HepG2 (cell line): ENCODE data around the gene NTN3. TPM values are rescaled to one million over a fixed set of nuclear protein-coding genes. Genes with fewer than 3 reads are reported as not detected.

Source experiments
- ATAC-seq: fragments of 200-7000 bp; cut with Tn5 transposase; 3 replicates; pipeline ENCODE4 v1.9.1; 2020; ENCODE audit warnings: mild to moderate bottlenecking, moderate library complexity
- Bru-seq: library from RNA; stranded (reverse); fragments of 400-500 nt; gene quantifications from one replicate; lab custom pipeline; 2021; lab: Mats Ljungman, UMichigan
- BruChase-seq, 2 experiments: library from RNA; stranded (reverse); fragments of 400-500 nt; gene quantifications; one replicate each; lab custom pipeline; 2021; lab: Mats Ljungman, UMichigan
- BruUV-seq: library from RNA; stranded (reverse); fragments of 400-500 nt; replicated peaks from 2 replicates; lab custom pipeline; 2021; lab: Mats Ljungman, UMichigan
- CTCF ChIA-PET: fragments of 300-600 bp; formaldehyde crosslinking; extraction: SDS; loops from one replicate; lab custom pipeline; 2021; ENCODE audit warnings: low total read pairs, inconsistent platforms, low intra/inter-chr PET ratio; lab: Yijun Ruan, JAX
- POLR2A ChIA-PET: fragments of 350-600 bp; sonication (Branson Sonifier 250); formaldehyde crosslinking; loops from one replicate; lab custom pipeline; 2020; ENCODE audit warnings: antibody characterized with exemption, inconsistent platforms; lab: Yijun Ruan, JAX
- DNase-seq: peaks from one replicate; pipeline ENCODE4 v3.0.0-alpha.2; 2015; ENCODE audit warnings: low spot score
- FAIRE-seq: peaks from 3 replicates; lab custom pipeline; 2011; peaks lifted over from hg19 to GRCh38; lab: Jason Lieb, UNC
- H2AFZ ChIP-seq: one replicate; pipeline ENCODE4 v1.6.1; 2011; ENCODE audit warnings: low read length, inconsistent platforms
- H3K27ac ChIP-seq: fragments of 300-600 bp; 3 replicates; pipeline ENCODE4 v1.8.0; 2011; ENCODE audit warnings: mixed run types, mild to moderate bottlenecking, mixed read lengths, low read length, inconsistent platforms; ENCODE audit not compliant: insufficient read depth; ENCODE audit errors: extremely low read length
- H3K27me3 ChIP-seq, 2 experiments: fragments of 200-600 bp in 1 of 2; 2 replicates in 1 of 2; 3 replicates in 1 of 2; pipeline versions ENCODE4 v1.6.0 to v1.8.0; 2011; ENCODE audit warnings: low read length in 2 of 2, mild to moderate bottlenecking in 2 of 2, moderate library complexity in 2 of 2, inconsistent platforms in 1 of 2; ENCODE audit not compliant: insufficient read depth in 2 of 2, control insufficient read depth in 1 of 2
- H3K36me3 ChIP-seq, 2 experiments: fragments of 200-600 bp in 1 of 2; replicated peaks in 1 of 2; 2 replicates in 1 of 2; 3 replicates in 1 of 2; pipeline versions ENCODE4 v1.5.1 to v1.8.0; 2011; ENCODE audit warnings: low read length in 2 of 2, inconsistent platforms in 1 of 2; ENCODE audit not compliant: insufficient read depth in 2 of 2, control insufficient read depth in 1 of 2
- H3K4me1 ChIP-seq: 2 replicates; pipeline ENCODE4 v1.5.1; 2012; ENCODE audit warnings: low read length, inconsistent platforms; ENCODE audit not compliant: insufficient read depth
- H3K4me2 ChIP-seq: 2 replicates; pipeline ENCODE4 v1.6.0; 2011; ENCODE audit warnings: low read depth, low read length, inconsistent platforms
- H3K4me3 ChIP-seq, 3 experiments: fragments of 200-600 bp in 1 of 3; sonication (generic), shearing (Covaris generic) in 1 of 3; replicated peaks in 1 of 3; 2 replicates each; pipeline ENCODE4 v1.5.1; 2011 to 2016; ENCODE audit warnings: low read length in 3 of 3, inconsistent platforms in 2 of 3, low read depth in 2 of 3, mild to moderate bottlenecking in 2 of 3, control low read depth in 1 of 3, mixed read lengths in 1 of 3; ENCODE audit not compliant: insufficient read depth in 1 of 3
- H3K79me2 ChIP-seq: one replicate; pipeline ENCODE4 v1.6.1; 2011; ENCODE audit warnings: low read length, inconsistent platforms; ENCODE audit not compliant: insufficient read depth
- H3K9ac ChIP-seq: 2 replicates; pipeline ENCODE4 v1.6.0; 2011; ENCODE audit warnings: mild to moderate bottlenecking, low read depth, low read length, inconsistent platforms; ENCODE audit not compliant: insufficient read depth
- H3K9me3 ChIP-seq: 2 replicates; pipeline ENCODE4 v1.5.1; 2012; ENCODE audit warnings: mild to moderate bottlenecking, low read length
- H4K20me1 ChIP-seq: 2 replicates; pipeline ENCODE4 v1.6.0; 2011; ENCODE audit warnings: inconsistent platforms, mild to moderate bottlenecking, low read length, moderate library complexity; ENCODE audit not compliant: insufficient read depth
- IKZF4 ChIP-seq: sonication (generic); formaldehyde crosslinking; IDR thresholded peaks from 2 replicates; pipeline ENCODE4 v1.5.1; 2020; ENCODE audit warnings: borderline replicate concordance, mild to moderate bottlenecking, low read depth, missing genetic modification reagents; ENCODE audit errors: not compliant biosample characterization
- MAZ ChIP-seq, 2 experiments: sonication (generic) in 1 of 2; formaldehyde crosslinking in 1 of 2; IDR thresholded peaks; 2 replicates each; pipeline versions ENCODE4 v1.5.0 to v1.6.1; 2012 to 2020; ENCODE audit warnings: low read depth in 2 of 2, mild to moderate bottlenecking in 2 of 2, borderline replicate concordance in 1 of 2, improper control_type of control experiment in 1 of 2, low read length in 1 of 2, missing genetic modification reagents in 1 of 2, moderate library complexity in 1 of 2
- POLR2G ChIP-seq: fragments of 200-400 bp; formaldehyde crosslinking; IDR thresholded peaks from 2 replicates; pipeline ENCODE4 v1.6.1; 2018; ENCODE audit warnings: mild to moderate bottlenecking, low read depth, low read length, moderate library complexity
- SRSF1 ChIP-seq: fragments of 200-400 bp; formaldehyde crosslinking; optimal IDR thresholded peaks from 2 replicates; pipeline ENCODE3; 2017; ENCODE audit warnings: mild to moderate bottlenecking, low read depth, low read length, moderate library complexity
- TGIF2 ChIP-seq: IDR thresholded peaks from 2 replicates; pipeline ENCODE4 v1.6.1; 2016; ENCODE audit warnings: control low read depth, missing compliant biosample characterization
- ZNF564 ChIP-seq: sonication (generic); formaldehyde crosslinking; IDR thresholded peaks from 2 replicates; pipeline ENCODE4 v1.8.1; 2023; ENCODE audit warnings: mild to moderate bottlenecking, missing genetic modification reagents
- ZNF724P ChIP-seq: sonication (generic); formaldehyde crosslinking; IDR thresholded peaks from 2 replicates; pipeline ENCODE4 v1.8.0; 2022; ENCODE audit warnings: missing genetic modification reagents, borderline replicate concordance
- ZSCAN22 ChIP-seq: sonication (generic); formaldehyde crosslinking; IDR thresholded peaks from 2 replicates; pipeline ENCODE4 v1.4.0; 2020; ENCODE audit warnings: mild to moderate bottlenecking, missing genetic modification reagents
- WGBS: methylation state at CpG from one replicate; pipeline ENCODE4 v1.1.6; 2017; ENCODE audit warnings: low lambda C conversion rate; 5-methylcytosine and 5-hydroxymethylcytosine counted together
- in situ Hi-C: cut with HindIII; loops from 2 replicates; pipeline ENCODE4 v1.10.0; 2017; ENCODE audit warnings: low pct_unique_long_range_greater_than_20kb; ENCODE audit not compliant: extremely low pct_ligation_motif_present
- intact Hi-C: fragments of 100-400 bp; cut with micrococcal nuclease; formaldehyde crosslinking; loops from one replicate; pipeline ENCODE4 v1.10.0; 2022; ENCODE audit not compliant: unreplicated experiment
- long read RNA-seq, 2 experiments: library from RNA in 1 of 2; library from polyadenylated mRNA in 1 of 2; stranded (forward) in 1 of 2; unstranded in 1 of 2; transcript quantifications; one replicate each; pipeline ENCODE4 v2.0.0, GENCODE V29; 2019 to 2022
- polyA minus RNA-seq, 3 experiments: library from RNA; depleted of rRNA, polyadenylated mRNA; stranded (reverse); fragments of >200 nt; gene quantifications; 2 replicates each; pipeline ENCODE4 v1.2.3, GENCODE V29; 2011; ENCODE audit warnings: low replicate concordance in 1 of 3
- polyA plus RNA-seq, 8 experiments: library from polyadenylated mRNA; depleted of rRNA in 3 of 8; stranded (reverse) in 7 of 8; unstranded in 1 of 8; fragments of >200 nt; fragmentation: Illumina TruSeq in 4 of 8; extraction: Trizol in 4 of 8; gene quantifications; 2 replicates each; pipeline versions ENCODE4 v1.2.1 to v1.2.3, GENCODE V29; 2011 to 2016; ENCODE audit warnings: low read depth in 4 of 8, missing spikeins in 1 of 8, mixed read lengths in 1 of 8; ENCODE audit not compliant: insufficient read depth in 1 of 8
- total RNA-seq, 5 experiments: library from RNA; depleted of rRNA; stranded (reverse); fragments of >200 nt; fragmentation: Illumina TruSeq; extraction: Trizol; gene quantifications; 2 replicates each; pipeline ENCODE4 v1.2.3, GENCODE V29; 2016; ENCODE audit warnings: low read depth in 1 of 5
- TF ChIP-seq, protein P1 (sequence below): sonication (generic); formaldehyde crosslinking; IDR thresholded peaks from 2 replicates; pipeline ENCODE4 v1.8.1; 2023; ENCODE audit warnings: mild to moderate bottlenecking, moderate library complexity, missing genetic modification reagents
- TF ChIP-seq, protein P2 (sequence below): sonication (generic); formaldehyde crosslinking; IDR thresholded peaks from 2 replicates; pipeline ENCODE4 v1.9.0; 2022; ENCODE audit warnings: low read depth, missing genetic modification reagents
- TF ChIP-seq, protein P3 (sequence below): sonication (generic); formaldehyde crosslinking; IDR thresholded peaks from 2 replicates; pipeline ENCODE4 v1.4.0; 2020; ENCODE audit warnings: mild to moderate bottlenecking, missing genetic modification reagents

Gene NTN3
- total RNA-seq (2016; rRNA removed; fragmentation: Illumina TruSeq; extraction: Trizol) (0.20 and 0.35 TPM in 2 replicates), polyA plus RNA-seq (2011; rRNA removed) (0.09 and 0.29 TPM in 2 replicates), polyA minus RNA-seq (2011; rRNA and poly(A)+ RNA removed; ENCODE audit: low replicate concordance) (0.49 and 1.4 TPM in 2 replicates), Bru-seq, nascent RNA (percentile 24 among the genes with signal in this experiment), BruChase-seq, experiment 1, labeled RNA remaining after a 6-hour chase (percentile 23 among the genes with signal in this experiment), BruChase-seq, experiment 2, labeled RNA remaining after a 2-hour chase (percentile 27 among the genes with signal in this experiment)
- not detected in 2 replicates for total RNA-seq (2016; cell fraction: cytosol; rRNA removed; fragmentation: Illumina TruSeq; extraction: Trizol; ENCODE audit: low read depth)
- 0.15 and 0.30 TPM in 2 replicates for total RNA-seq (2016; cell fraction: insoluble cytoplasmic fraction; rRNA removed; fragmentation: Illumina TruSeq; extraction: Trizol)
- 0.25 TPM in 1 of 2 replicates, not detected in the other for total RNA-seq (2016; cell fraction: membrane; rRNA removed; fragmentation: Illumina TruSeq; extraction: Trizol)
- 0.19 and 0.28 TPM in 2 replicates for total RNA-seq (2016; cell fraction: nucleus; rRNA removed; fragmentation: Illumina TruSeq; extraction: Trizol)
- 0.12 and 0.15 TPM in 2 replicates for polyA plus RNA-seq (2011; cell fraction: cytosol; rRNA removed)
- 0.66 and 0.79 TPM in 2 replicates for polyA plus RNA-seq (2011; cell fraction: nucleus; rRNA removed)
- 0.07 and 0.11 TPM in 2 replicates for polyA plus RNA-seq (2012)
- 0.08 TPM in 1 of 2 replicates, not detected in the other for polyA plus RNA-seq (2016; cell fraction: cytosol; fragmentation: Illumina TruSeq; extraction: Trizol; ENCODE audit: low read depth)
- polyA plus RNA-seq (2016; cell fraction: insoluble cytoplasmic fraction; fragmentation: Illumina TruSeq; extraction: Trizol; ENCODE audit: low read depth), result not detected in 2 replicates
- not detected in 2 replicates for polyA plus RNA-seq (2016; cell fraction: membrane; fragmentation: Illumina TruSeq; extraction: Trizol; ENCODE audit: low read depth)
- polyA plus RNA-seq (2016; cell fraction: nucleus; fragmentation: Illumina TruSeq; extraction: Trizol; ENCODE audit: insufficient read depth, low read depth), result 0.23 TPM in 1 of 2 replicates, not detected in the other
- 0.59 and 0.62 TPM in 2 replicates for polyA minus RNA-seq (2011; cell fraction: cytosol; rRNA and poly(A)+ RNA removed)
- 0.39 and 0.62 TPM in 2 replicates for polyA minus RNA-seq (2011; cell fraction: nucleus; rRNA and poly(A)+ RNA removed)
- long read RNA-seq, experiment 1, result 0 reads
- long read RNA-seq, experiment 2, result 0 reads

DNA sequence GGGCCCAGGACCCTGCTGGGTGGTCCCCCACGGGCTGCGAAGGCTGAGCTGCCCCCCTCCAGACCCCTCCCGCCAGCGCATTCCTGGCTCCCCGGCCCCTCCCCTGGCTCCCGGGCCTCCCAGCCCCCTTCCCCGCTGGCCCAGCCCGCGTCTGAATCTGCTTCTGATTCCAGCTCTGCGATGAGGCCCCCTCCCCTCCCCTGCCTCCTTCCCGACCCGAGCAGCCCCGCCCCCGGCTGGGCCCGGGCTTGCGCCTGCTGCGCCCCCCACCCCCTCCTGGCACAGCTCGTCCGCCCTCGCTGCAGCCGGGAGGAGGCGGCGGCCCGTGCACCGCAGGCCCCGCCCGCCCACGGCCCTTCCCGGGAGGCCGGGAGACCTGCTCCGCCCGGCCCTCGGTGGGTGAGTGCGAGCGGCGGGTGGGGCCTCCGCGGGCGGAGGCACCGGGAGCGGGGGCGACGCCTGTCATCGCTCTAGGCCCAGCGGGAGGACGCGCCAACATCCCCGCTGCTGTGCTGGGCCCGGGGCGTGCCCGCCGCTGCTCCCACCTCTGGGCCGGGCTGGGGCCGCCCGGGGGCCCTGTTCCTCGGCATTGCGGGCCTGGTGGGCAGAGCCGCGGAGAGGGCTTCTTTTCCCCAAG, at the start of gene NTN3:
Gene NTN3, plus strand, starts transcription at position 282 of the 637 bp plus-strand sequence. CDS start 405 bp downstream, outside the sequence.
- H3K4me1 ChIP-seq, result peaks cover 57% of the 10 kb centered on the region
- TF ChIP-seq POLR2G (no peak; the same call in 1 of the 2 replicates), SRSF1 (peak; percentile 1), TGIF2 (no peak), IKZF4 (CRISPR knock-in tag) (peak; percentile 8), ZNF564 (CRISPR knock-in tag) (no peak), ZNF724P (no peak), MAZ (IDR thresholded peaks at IDR 0.05; ENCODE audit: borderline replicate concordance, low read depth, low read length) (no peak), MAZ (CRISPR knock-in tag; IDR thresholded peaks at IDR 0.05; ENCODE audit: low read depth) (peak; percentile 53), ZSCAN22 (CRISPR knock-in tag) (0 out of 2 replicates have a peak, but pooled peaks have one; percentile 5)
- TF ChIP-seq, protein P1, sequence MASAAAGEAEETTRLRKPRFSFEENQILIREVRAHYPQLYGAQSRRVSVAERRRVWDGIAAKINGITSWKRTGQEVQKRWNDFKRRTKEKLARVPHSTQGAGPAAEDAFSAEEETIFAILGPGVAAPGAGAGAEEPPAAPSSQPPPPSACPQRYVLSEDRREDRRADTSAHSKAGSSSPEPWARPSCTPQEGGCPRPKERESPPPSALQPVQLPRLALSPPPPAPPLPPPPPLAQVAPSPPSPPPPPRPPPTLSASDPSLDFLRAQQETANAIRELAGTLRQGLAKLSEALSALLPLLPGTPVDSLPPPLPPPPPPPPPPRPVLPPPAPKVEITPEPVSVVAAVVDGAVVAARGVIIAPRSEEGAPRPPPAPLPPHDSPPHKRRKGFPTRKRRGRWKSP (CRISPR knock-in tag), result no peak
- TF ChIP-seq, protein P2, sequence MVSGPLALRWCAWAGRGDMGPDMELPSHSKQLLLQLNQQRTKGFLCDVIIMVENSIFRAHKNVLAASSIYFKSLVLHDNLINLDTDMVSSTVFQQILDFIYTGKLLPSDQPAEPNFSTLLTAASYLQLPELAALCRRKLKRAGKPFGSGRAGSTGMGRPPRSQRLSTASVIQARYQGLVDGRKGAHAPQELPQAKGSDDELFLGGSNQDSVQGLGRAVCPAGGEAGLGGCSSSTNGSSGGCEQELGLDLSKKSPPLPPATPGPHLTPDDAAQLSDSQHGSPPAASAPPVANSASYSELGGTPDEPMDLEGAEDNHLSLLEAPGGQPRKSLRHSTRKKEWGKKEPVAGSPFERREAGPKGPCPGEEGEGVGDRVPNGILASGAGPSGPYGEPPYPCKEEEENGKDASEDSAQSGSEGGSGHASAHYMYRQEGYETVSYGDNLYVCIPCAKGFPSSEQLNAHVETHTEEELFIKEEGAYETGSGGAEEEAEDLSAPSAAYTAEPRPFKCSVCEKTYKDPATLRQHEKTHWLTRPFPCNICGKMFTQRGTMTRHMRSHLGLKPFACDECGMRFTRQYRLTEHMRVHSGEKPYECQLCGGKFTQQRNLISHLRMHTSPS (CRISPR knock-in tag), result no peak
- TF ChIP-seq, protein P3, sequence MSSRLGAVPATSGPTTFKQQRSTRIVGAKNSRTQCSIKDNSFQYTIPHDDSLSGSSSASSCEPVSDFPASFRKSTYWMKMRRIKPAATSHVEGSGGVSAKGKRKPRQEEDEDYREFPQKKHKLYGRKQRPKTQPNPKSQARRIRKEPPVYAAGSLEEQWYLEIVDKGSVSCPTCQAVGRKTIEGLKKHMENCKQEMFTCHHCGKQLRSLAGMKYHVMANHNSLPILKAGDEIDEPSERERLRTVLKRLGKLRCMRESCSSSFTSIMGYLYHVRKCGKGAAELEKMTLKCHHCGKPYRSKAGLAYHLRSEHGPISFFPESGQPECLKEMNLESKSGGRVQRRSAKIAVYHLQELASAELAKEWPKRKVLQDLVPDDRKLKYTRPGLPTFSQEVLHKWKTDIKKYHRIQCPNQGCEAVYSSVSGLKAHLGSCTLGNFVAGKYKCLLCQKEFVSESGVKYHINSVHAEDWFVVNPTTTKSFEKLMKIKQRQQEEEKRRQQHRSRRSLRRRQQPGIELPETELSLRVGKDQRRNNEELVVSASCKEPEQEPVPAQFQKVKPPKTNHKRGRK (CRISPR knock-in tag), result no peak

More for the DNA sequence above, at the start of gene NTN3:
- H3K27me3 ChIP-seq, result peaks cover 8 to 25% of the 10 kb centered on the region in 2 experiments
- H3K9ac ChIP-seq, result peak within 1 kb of the TSS; percentile 7; the same call in 1 of the 2 replicates
- peak within 1 kb of the TSS; percentile 89 for H3K4me2 ChIP-seq
- H3K9me3 ChIP-seq, result no peaks in the 10 kb centered on the region
- BruUV-seq, result no TSS peak
- intact Hi-C loops, result loop anchor here (5.0 kb wide), 1 partner anchor 39 kb away; no protein-coding TSS in a partner anchor
- H3K79me2 ChIP-seq, result no peaks in the 10 kb centered on the region
- no peaks in the 10 kb centered on the region for H3K36me3 ChIP-seq
- in situ Hi-C loops, result no loop called here
- H4K20me1 ChIP-seq, result peaks cover 3% of the 10 kb centered on the region; the same call in 1 of the 2 replicates
- H3K4me3 ChIP-seq, result peak within 1 kb of the TSS; percentile 26 to 85 (median 38)
- H2AFZ ChIP-seq, result no peak within 1 kb of the TSS
- DNase-seq (no peak), ATAC-seq (no peak), FAIRE-seq (no peak)
- ChIA-PET POLR2A (interaction anchor here (1.4 kb wide), 1 partner anchor 11 kb away, joined by 4 read pairs; the partner anchor contains the start of gene TEDC2), CTCF (no interaction called here)
- H3K27ac ChIP-seq, result no peak within 1 kb of the TSS
- WGBS, result 0% methylated on average over 8 of the region's 59 CpGs
